Tibial artery (tissue), 4 donors: ENCODE data around the gene RTP5.
A peak's percentile ranks its signal among the peaks of the same experiment; 100 is the strongest.
"Not testable (repeated sequence)": the region's sequence is repeated elsewhere in the genome, so short reads cannot be mapped to it uniquely, and the experiment has no call there.

Source experiments
- DNase-seq, 2 donors: peaks; one replicate each; pipeline ENCODE4 v3.0.0-alpha.2; 2019
- H3K27ac ChIP-seq, 2 donors: fragments of 200-600 bp; sonication (generic) in 1 of 2; 1 replicate in 1 of 2; 2 replicates in 1 of 2; pipeline ENCODE4 v1.5.1; 2018 to 2019; ENCODE audit warnings: mild to moderate bottlenecking in 1 of 2
- H3K27me3 ChIP-seq, 2 donors: fragments of 200-600 bp; sonication (generic) in 1 of 2; one replicate each; pipeline versions ENCODE4 v1.5.1 to v1.6.0; 2016 to 2019
- H3K36me3 ChIP-seq, 3 donors: fragments of 200-600 bp; sonication (generic) in 2 of 3; one replicate each; pipeline ENCODE4 v1.5.1; 2016 to 2019; ENCODE audit warnings: mild to moderate bottlenecking in 2 of 3
- H3K4me1 ChIP-seq, 4 donors: fragments of 200-600 bp; sonication (generic) in 2 of 4; 1 replicate in 3 of 4; 2 replicates in 1 of 4; pipeline ENCODE4 v1.5.1; 2016 to 2019
- H3K4me3 ChIP-seq, 2 donors: fragments of 200-600 bp; sonication (generic) in 1 of 2; 1 replicate in 1 of 2; 2 replicates in 1 of 2; pipeline ENCODE4 v1.5.1; 2018 to 2019; ENCODE audit warnings: mild to moderate bottlenecking in 2 of 2
- H3K9me3 ChIP-seq, 3 donors: fragments of 200-600 bp; sonication (generic) in 1 of 3; one replicate each; pipeline ENCODE4 v1.5.1; 2016 to 2019
- CTCF ChIP-seq, 2 experiments: fragments of 200-600 bp in 1 of 2; fragments of 450-650 bp in 1 of 2; IDR thresholded peaks; one replicate each; pipeline ENCODE4 v1.5.1; 2017 to 2019; ENCODE audit warnings: antibody characterized with exemption in 2 of 2, mild to moderate bottlenecking in 1 of 2, moderate library complexity in 1 of 2
- intact Hi-C: fragments of 100-400 bp; cut with DNase I; formaldehyde crosslinking; loops from one replicate; pipeline ENCODE4 v1.15.0; 2023; ENCODE audit warnings: low total_unique reads

Gene RTP5

GRCh38 chr2:241869087-241869961, at the start of gene RTP5:
Gene RTP5 (plus strand): TSS chr2:241869729. CDS start chr2:241869757, 28 bp downstream.
- H3K4me3 ChIP-seq = no peak within 1 kb of the TSS
- intact Hi-C loops = no loop called here
- peaks cover 0 to 83% of the 10 kb centered on the region in 2 donors for H3K27me3 ChIP-seq
- no peak for DNase-seq
- no peaks in the 10 kb centered on the region for H3K9me3 ChIP-seq
- no peak within 1 kb of the TSS for H3K27ac ChIP-seq
- TF ChIP-seq CTCF (IDR thresholded peaks at IDR 0.05) = no peak
- no peaks in the 10 kb centered on the region for H3K36me3 ChIP-seq
- H3K4me1 ChIP-seq = peaks cover 0 to 5% (median 0%) of the 10 kb centered on the region in 4 donors

DNA sequence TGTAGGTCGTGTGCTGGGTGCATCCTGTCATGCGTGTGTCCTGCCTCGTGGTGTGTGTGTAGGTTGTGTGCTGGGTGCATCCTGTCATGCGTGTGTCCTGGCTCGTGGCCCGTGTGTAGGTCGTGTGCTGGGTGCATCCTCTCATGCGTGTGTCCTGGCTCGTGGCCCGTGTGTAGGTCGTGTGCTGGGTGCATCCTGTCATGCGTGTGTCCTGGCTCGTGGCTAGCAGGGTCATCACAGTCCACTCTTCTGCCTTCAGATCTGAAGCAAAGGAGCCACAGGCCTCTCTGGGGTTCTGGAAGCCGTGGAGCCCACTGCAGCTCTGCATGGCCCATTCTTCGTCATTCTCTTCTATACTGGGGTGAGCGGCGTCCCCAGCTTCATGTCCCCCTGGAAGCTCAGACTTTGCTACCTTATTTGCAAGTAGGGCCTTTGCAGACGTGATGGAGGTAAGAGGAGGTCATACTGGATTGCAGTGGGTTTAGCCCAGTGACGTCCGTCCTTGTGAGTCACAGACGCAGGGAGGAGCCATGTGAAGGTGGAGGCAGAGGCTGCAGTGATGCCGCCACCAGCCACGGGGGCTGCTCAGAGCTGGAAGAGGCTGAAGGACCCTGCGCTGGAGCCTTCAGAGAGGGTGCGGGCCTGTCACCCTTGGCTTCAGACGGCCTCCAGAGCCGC, 49.4 kb upstream of the RTP5 start:
- H3K4me3 ChIP-seq, intact Hi-C loops, H3K4me1 ChIP-seq, H3K27ac ChIP-seq, H3K36me3 ChIP-seq, H3K9me3 ChIP-seq: not testable (repeated sequence)
- peaks cover 0 to 67% of the 10 kb centered on the region in 2 donors for H3K27me3 ChIP-seq
- DNase-seq = peak; percentile 16 to 50

- peak in 1 of 2 donors; percentile 62 for DNase-seq
- TF ChIP-seq CTCF (IDR thresholded peaks at IDR 0.05) = no peak
- H3K4me1 ChIP-seq = no peaks in the 10 kb centered on the region
- H3K4me3 ChIP-seq = no peak overlapping the region
- intact Hi-C loops = no loop called here
- no peak overlapping the region for H3K27ac ChIP-seq
- H3K27me3 ChIP-seq = peaks cover 0 to 60% of the 10 kb centered on the region in 2 donors
- H3K9me3 ChIP-seq = no peaks in the 10 kb centered on the region
- no peaks in the 10 kb centered on the region for H3K36me3 ChIP-seq
Measured at GRCh38 chr2:241820625-241821384, 48.7 kb upstream of the RTP5 start.

GRCh38 chr2:241821460-241822263, 47.9 kb upstream of the RTP5 start:
- DNase-seq = peak in 1 of 2 donors; percentile 59
- TF ChIP-seq CTCF (IDR thresholded peaks at IDR 0.05) = no peak
- Histone ChIP-seq H3K4me1 (no peaks in the 10 kb centered on the region), H3K27me3 (peaks cover 0 to 54% of the 10 kb centered on the region in 2 donors), H3K36me3 (no peaks in the 10 kb centered on the region), H3K4me3 (no peak overlapping the region), H3K9me3 (peaks cover 0 to 6% (median 6%) of the 10 kb centered on the region in 3 donors), H3K27ac (no peak overlapping the region)
- intact Hi-C loops = no loop called here

DNA sequence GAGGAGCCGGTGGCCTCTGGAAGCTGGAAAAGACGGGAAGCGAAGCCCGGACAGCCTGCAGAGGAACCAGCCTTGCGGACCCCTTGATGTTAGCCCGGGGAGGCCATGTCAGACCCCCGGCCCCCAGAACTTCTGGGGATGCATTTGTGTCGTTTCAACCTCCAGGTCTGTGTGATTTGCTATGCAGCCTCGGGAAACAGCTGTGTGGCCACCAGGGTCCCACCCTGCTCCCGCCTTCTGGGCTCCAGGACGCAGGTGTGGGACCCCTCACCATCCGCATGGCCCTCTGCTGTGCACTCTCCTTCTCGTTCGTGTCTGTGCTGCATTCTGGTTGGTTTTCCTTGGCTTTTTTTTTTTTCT, 47.3 kb upstream of the RTP5 start:
- Histone ChIP-seq H3K4me3 (no peak overlapping the region), H3K27ac (no peak overlapping the region), H3K4me1 (no peaks in the 10 kb centered on the region), H3K36me3 (no peaks in the 10 kb centered on the region), H3K9me3 (peaks cover 0 to 12% (median 11%) of the 10 kb centered on the region in 3 donors), H3K27me3 (peaks cover 0 to 50% of the 10 kb centered on the region in 2 donors)
- DNase-seq = no peak
- intact Hi-C loops = no loop called here
- TF ChIP-seq CTCF (IDR thresholded peaks at IDR 0.05) = no peak

- H3K27ac ChIP-seq, H3K4me3 ChIP-seq, intact Hi-C loops, H3K4me1 ChIP-seq, DNase-seq, H3K36me3 ChIP-seq: not testable (repeated sequence)
- Histone ChIP-seq H3K27me3 (peaks cover 0 to 37% of the 10 kb centered on the region in 2 donors), H3K9me3 (peaks cover 0 to 20% (median 18%) of the 10 kb centered on the region in 3 donors)
Measured at GRCh38 chr2:241823531-241824437, 45.7 kb upstream of the RTP5 start.
